ENCODE measurements around the gene USP33. TPM values are rescaled to one million over a fixed set of nuclear protein-coding genes. Genes with fewer than 3 reads are reported as not detected.

USP33 gene
- total and polyA plus RNA-seq, 10 of the 15 experiments (the other 5 are each of a cell fraction or from before 2014, with no cell fraction given), result 13.1 to 49.9 (median 32.2) TPM

DNA sequence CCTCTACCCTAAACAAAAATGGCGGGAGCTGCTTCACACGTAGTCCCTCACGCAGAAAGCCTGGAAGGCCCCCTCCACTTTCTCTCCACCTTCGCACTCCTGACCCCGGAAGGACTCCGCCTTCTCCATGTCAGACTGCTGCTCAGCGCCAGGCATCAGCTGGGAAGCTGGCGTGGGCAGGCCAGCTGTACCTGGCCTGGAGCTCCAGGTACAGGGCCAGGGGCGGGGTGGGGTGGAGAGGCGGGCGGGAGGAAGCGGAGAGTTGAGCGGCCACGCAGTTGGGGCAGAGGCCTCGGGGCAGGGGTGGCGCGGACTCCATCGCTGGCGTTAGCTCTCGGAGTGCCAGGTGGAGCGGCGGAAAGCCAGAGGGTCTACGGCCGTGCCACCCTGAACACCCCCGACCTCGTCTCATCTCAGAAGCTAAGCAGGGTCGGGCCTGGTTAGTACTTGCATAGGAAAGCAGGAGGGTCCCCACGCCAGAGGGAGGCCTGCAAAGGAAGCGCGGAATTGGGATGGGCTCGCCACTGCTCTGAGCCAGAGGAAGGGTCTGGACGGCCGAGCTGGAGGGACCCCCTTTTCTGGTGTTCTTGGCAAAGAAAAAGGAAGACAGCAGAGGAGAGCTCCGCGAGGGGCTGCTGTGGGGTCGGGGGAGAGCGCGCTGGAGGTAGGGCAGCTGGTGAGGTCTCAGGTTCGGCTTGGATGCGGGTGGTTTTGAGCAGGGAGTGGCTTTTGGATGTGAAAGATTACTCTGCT, 20.1 kb upstream of the USP33 start, which contains the start of gene MIGA1 (continued):
- TF ChIP-seq CREB1 (IDR thresholded peaks at IDR 0.05; ENCODE audit: low read depth) (peak; percentile 93), KAT2A (conservative IDR thresholded peaks at IDR 0.05; ENCODE audit: control insufficient read depth, low read depth, low read length) (no peak), RUNX3 (IDR thresholded peaks at IDR 0.05; ENCODE audit: low read length) (0 out of 2 replicates have a peak, but pooled peaks have one; percentile 19)

- no peaks in the 10 kb centered on the region for H3K36me3 ChIP-seq (ENCODE audit: control insufficient read depth in 2 of 2, insufficient read depth in 2 of 2, low read length in 1 of 2)
- no peak overlapping the region for H3K27ac ChIP-seq (ENCODE audit: control insufficient read depth, insufficient read depth)
- H3K79me2 ChIP-seq (ENCODE audit: control insufficient read depth, insufficient read depth, low read length), result peaks cover 18% of the 10 kb centered on the region
- H3K4me1 ChIP-seq (ENCODE audit: control insufficient read depth, insufficient read depth, low read length), result peaks cover 6% of the 10 kb centered on the region
- ATAC-seq, result no peak
- intact Hi-C loops (cut with micrococcal nuclease; ENCODE audit: unreplicated experiment), result no loop called here
- 69% methylated on average over 7 of the region's 7 CpGs for WGBS (ENCODE audit: insufficient coverage, insufficient replicate concordance, low lambda C conversion rate, missing lambda C conversion rate)
- no peak overlapping the region for H3K4me2 ChIP-seq (ENCODE audit: control insufficient read depth, insufficient read depth)
- H3K9me3 ChIP-seq (replicated peaks; ENCODE audit: control insufficient read depth, insufficient read depth, low read length), result no peaks in the 10 kb centered on the region; the same call in 2 of the 3 replicates
- FAIRE-seq, result no peak
- ChIA-PET CTCF (interaction anchor here (0.7 kb wide), 1 partner anchor 22 kb away, joined by 3 read pairs; no protein-coding TSS in a partner anchor), RAD21 (ENCODE audit: unreplicated experiment) (no interaction called here), POLR2A (no interaction called here), SMC1A (ENCODE audit: uncharacterized antibody, unreplicated experiment) (interaction anchor here (1.3 kb wide), 1 partner anchor 20 kb away, joined by 3 read pairs; no protein-coding TSS in a partner anchor)
- no peak for DNase-seq (ENCODE audit: low read depth, low spot score)
- no peak overlapping the region for H2AFZ ChIP-seq (ENCODE audit: control insufficient read depth, low read depth, low read length)
- no peaks in the 10 kb centered on the region for H3K27me3 ChIP-seq (replicated peaks in 1 of 2; ENCODE audit: control insufficient read depth in 2 of 2, insufficient read depth in 2 of 2, low read length in 1 of 2)
- no peaks in the 10 kb centered on the region for H4K20me1 ChIP-seq (ENCODE audit: control insufficient read depth, insufficient read depth)
- no TSS peak for BruUV-seq (replicated peaks)
- in situ Hi-C loops (cut with MboI), result no loop called here
- no peak overlapping the region for H3K9ac ChIP-seq (ENCODE audit: control insufficient read depth, insufficient read depth, low read length)
- H3K4me3 ChIP-seq, result no peak overlapping the region
- TF ChIP-seq ZBTB40 (IDR thresholded peaks at IDR 0.05; ENCODE audit: borderline replicate concordance) (no peak), IKZF2 (IDR thresholded peaks at IDR 0.05) (no peak), CHD1 (IDR thresholded peaks at IDR 0.05; ENCODE audit: low read depth, low read length) (no peak), MXI1 (IDR thresholded peaks at IDR 0.05; ENCODE audit: low read depth, low read length) (no peak), SRF (IDR thresholded peaks at IDR 0.05; ENCODE audit: low read depth in 2 of 2, low read length in 2 of 2) (no peak), NRF1 (conservative IDR thresholded peaks at IDR 0.05; ENCODE audit: low read depth, low read length) (no peak), SMAD1 (IDR thresholded peaks at IDR 0.05; ENCODE audit: low read depth, partially characterized antibody) (no peak), WRNIP1 (IDR thresholded peaks at IDR 0.05; ENCODE audit: borderline replicate concordance, low read depth, low read length) (no peak), ZNF207 (IDR thresholded peaks at IDR 0.05; ENCODE audit: borderline replicate concordance) (no peak)
- TF ChIP-seq, protein P1, sequence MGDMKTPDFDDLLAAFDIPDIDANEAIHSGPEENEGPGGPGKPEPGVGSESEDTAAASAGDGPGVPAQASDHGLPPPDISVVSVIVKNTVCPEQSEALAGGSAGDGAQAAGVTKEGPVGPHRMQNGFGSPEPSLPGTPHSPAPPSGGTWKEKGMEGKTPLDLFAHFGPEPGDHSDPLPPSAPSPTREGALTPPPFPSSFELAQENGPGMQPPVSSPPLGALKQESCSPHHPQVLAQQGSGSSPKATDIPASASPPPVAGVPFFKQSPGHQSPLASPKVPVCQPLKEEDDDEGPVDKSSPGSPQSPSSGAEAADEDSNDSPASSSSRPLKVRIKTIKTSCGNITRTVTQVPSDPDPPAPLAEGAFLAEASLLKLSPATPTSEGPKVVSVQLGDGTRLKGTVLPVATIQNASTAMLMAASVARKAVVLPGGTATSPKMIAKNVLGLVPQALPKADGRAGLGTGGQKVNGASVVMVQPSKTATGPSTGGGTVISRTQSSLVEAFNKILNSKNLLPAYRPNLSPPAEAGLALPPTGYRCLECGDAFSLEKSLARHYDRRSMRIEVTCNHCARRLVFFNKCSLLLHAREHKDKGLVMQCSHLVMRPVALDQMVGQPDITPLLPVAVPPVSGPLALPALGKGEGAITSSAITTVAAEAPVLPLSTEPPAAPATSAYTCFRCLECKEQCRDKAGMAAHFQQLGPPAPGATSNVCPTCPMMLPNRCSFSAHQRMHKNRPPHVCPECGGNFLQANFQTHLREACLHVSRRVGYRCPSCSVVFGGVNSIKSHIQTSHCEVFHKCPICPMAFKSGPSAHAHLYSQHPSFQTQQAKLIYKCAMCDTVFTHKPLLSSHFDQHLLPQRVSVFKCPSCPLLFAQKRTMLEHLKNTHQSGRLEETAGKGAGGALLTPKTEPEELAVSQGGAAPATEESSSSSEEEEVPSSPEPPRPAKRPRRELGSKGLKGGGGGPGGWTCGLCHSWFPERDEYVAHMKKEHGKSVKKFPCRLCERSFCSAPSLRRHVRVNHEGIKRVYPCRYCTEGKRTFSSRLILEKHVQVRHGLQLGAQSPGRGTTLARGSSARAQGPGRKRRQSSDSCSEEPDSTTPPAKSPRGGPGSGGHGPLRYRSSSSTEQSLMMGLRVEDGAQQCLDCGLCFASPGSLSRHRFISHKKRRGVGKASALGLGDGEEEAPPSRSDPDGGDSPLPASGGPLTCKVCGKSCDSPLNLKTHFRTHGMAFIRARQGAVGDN (IDR thresholded peaks at IDR 0.05), result no peak
Observed at GRCh38 chr1:77776007-77776700, 16.5 kb upstream of the USP33 start.

Data from GM12878 (cell line).